CD4-positive, alpha-beta memory T cell (primary cell): ENCODE measurements around the gene FZR1. TPM values are rescaled to one million over a fixed set of nuclear protein-coding genes. Genes with fewer than 3 reads are reported as not detected.

Experiments
- CTCF ChIA-PET: fragments of 350-600 bp; sonication (Branson Sonifier 250); formaldehyde crosslinking; loops from one replicate; lab custom pipeline; 2021; ENCODE audit warnings: inconsistent platforms; ENCODE audit not compliant: partially characterized antibody; lab: Charles Lee
- POLR2A ChIA-PET: fragments of 350-600 bp; sonication (Branson Sonifier 250); formaldehyde crosslinking; loops from one replicate; lab custom pipeline; 2021; ENCODE audit not compliant: partially characterized antibody; lab: Charles Lee
- DNase-seq, 5 donors: peaks; one replicate each; pipeline versions ENCODE4 v3.0.0 to v3.0.0-alpha.2; 2020 to 2022; ENCODE audit warnings: mixed read lengths in 1 of 5
- H3K27ac ChIP-seq: one replicate; pipeline ENCODE4 v1.7.0; 2013; ENCODE audit warnings: low read depth, low read length
- H3K27me3 ChIP-seq: 2 replicates; pipeline ENCODE4 v1.7.0; 2013; ENCODE audit warnings: mild to moderate bottlenecking, low read length, moderate library complexity; ENCODE audit not compliant: insufficient read depth
- H3K36me3 ChIP-seq: 2 replicates; pipeline ENCODE4 v1.7.0; 2013; ENCODE audit warnings: mild to moderate bottlenecking, low read length, moderate library complexity; ENCODE audit not compliant: insufficient read depth
- H3K4me1 ChIP-seq: 2 replicates; pipeline ENCODE4 v1.7.0; 2013; ENCODE audit warnings: mild to moderate bottlenecking, low read length, moderate library complexity; ENCODE audit not compliant: insufficient read depth
- H3K4me3 ChIP-seq, 2 donors: one replicate each; pipeline ENCODE4 v1.7.0; 2013; ENCODE audit warnings: low read length in 2 of 2, mild to moderate bottlenecking in 1 of 2
- H3K9me3 ChIP-seq, 2 donors: one replicate each; pipeline ENCODE4 v1.7.0; 2013; ENCODE audit warnings: low read length in 2 of 2, control low read depth in 1 of 2; ENCODE audit not compliant: control insufficient read depth in 1 of 2
- H3K27ac Mint-ChIP-seq, 7 donors: one replicate each; pipeline ENCODE4 v1.8.0; 2020 to 2021; ENCODE audit warnings: mixed read lengths in 7 of 7, mild to moderate bottlenecking in 6 of 7, inconsistent platforms in 3 of 7, moderate library complexity in 3 of 7
- H3K27me3 Mint-ChIP-seq, 2 donors: one replicate each; pipeline ENCODE4 v1.8.0; 2020 to 2021; ENCODE audit warnings: mixed read lengths in 2 of 2
- H3K36me3 Mint-ChIP-seq, 2 donors: one replicate each; pipeline ENCODE4 v1.8.0; 2020 to 2021; ENCODE audit warnings: mixed read lengths in 2 of 2, inconsistent platforms in 1 of 2, mild to moderate bottlenecking in 1 of 2
- H3K4me1 Mint-ChIP-seq, 4 donors: one replicate each; pipeline ENCODE4 v1.8.0; 2020 to 2021; ENCODE audit warnings: mixed read lengths in 4 of 4, mild to moderate bottlenecking in 1 of 4
- H3K4me3 Mint-ChIP-seq, 8 donors: one replicate each; pipeline ENCODE4 v1.8.0; 2020 to 2021; ENCODE audit warnings: mixed read lengths in 8 of 8, mild to moderate bottlenecking in 7 of 8, moderate library complexity in 6 of 8, inconsistent platforms in 3 of 8
- H3K9me3 Mint-ChIP-seq, 8 donors: one replicate each; pipeline ENCODE4 v1.8.0; 2020 to 2021; ENCODE audit warnings: mixed read lengths in 8 of 8, mild to moderate bottlenecking in 5 of 8, inconsistent platforms in 3 of 8, moderate library complexity in 1 of 8
- intact Hi-C: fragments of 100-400 bp; cut with micrococcal nuclease; formaldehyde crosslinking; loops from one replicate; pipeline ENCODE4 v1.15.1; 2023
- polyA plus RNA-seq, 2 donors: library from polyadenylated mRNA; unstranded; fragments of 300-500 nt; fragmentation: Illumina TruSeq; gene quantifications; one replicate each; pipeline ENCODE4 v1.2.3, GENCODE V29; 2021
- total RNA-seq, 2 experiments: library from RNA; stranded (reverse); gene quantifications; one replicate each; pipeline ENCODE4 v1.2.3, GENCODE V29; 2021

The FZR1 gene
- total and polyA plus RNA-seq, 4 experiments from 2014 or later, result 7.1 to 73.7 (median 44.7) TPM

- H3K36me3 Mint-ChIP-seq, result peaks cover 14 to 24% of the 10 kb centered on the region in 2 donors
- peaks cover 32% of the 10 kb centered on the region for H3K36me3 ChIP-seq
- H3K27me3 ChIP-seq, result no peaks in the 10 kb centered on the region
- ChIA-PET CTCF (interaction anchor here (1.2 to 1.4 kb wide), 2 partner anchors 9 to 20 kb away, joined by 3 read pairs; partner anchors contain the start of gene MFSD12), POLR2A (interaction anchor here (1.3 to 1.7 kb wide), 3 partner anchors 8 to 20 kb away, joined by 3 to 4 read pairs (median 4); no protein-coding TSS in a partner anchor)
- H3K9me3 ChIP-seq, result no peaks in the 10 kb centered on the region
- H3K9me3 Mint-ChIP-seq, result no peaks in the 10 kb centered on the region
- no peak for DNase-seq
- intact Hi-C loops, result no loop called here
- H3K4me1 Mint-ChIP-seq, result no peaks in the 10 kb centered on the region
- no peak overlapping the region for H3K27ac ChIP-seq
- no peaks in the 10 kb centered on the region for H3K27me3 Mint-ChIP-seq
- H3K27ac Mint-ChIP-seq, result no peak overlapping the region
- no peaks in the 10 kb centered on the region for H3K4me1 ChIP-seq
- H3K4me3 ChIP-seq, result no peak overlapping the region
- no peak overlapping the region for H3K4me3 Mint-ChIP-seq
Observed at GRCh38 chr19:3537101-3537437, 31.0 kb downstream of the FZR1 start.

DNA sequence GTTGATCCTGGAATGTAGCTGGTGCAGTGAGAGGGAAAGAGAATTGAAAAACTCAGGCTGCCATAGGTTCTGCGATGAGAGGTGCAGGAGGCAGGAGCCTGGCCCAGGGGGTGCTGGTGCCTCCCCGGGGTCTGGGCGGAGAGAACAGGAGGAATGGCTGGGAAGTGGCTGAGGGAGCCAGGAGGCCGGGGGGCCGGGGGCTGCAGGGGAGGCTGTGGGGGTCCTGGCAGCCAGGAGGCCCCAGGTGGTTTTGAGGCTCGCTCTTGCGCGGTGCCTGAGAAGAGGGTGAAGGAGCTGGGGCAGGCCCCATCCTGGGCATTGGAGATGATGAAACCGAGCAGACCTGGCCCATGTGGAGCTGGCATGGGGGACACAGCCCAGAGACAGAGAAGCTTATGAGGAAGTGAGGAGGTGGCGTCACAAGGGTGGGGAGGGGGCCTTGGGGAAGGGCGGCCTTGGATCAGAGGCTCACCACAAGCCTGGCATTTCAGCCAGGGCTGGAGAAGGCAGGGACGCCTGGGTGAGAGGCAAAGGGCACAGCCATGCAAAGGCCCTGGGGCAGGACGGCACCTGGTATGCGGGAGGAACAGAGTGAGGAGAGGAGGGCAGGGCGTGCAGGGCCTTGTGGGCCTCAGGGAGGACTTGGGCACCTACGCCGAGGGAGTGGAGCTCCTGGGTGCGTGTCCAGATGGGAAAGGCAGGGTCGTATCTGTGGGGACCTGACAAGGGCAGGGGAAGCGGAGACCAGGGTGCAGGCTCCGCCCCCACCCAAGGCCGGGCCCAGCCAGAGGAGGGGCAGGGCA lies 31.5 kb downstream of the FZR1 start:
- intact Hi-C loops, result no loop called here
- Histone ChIP-seq H3K4me3 (no peak overlapping the region), H3K9me3 (no peaks in the 10 kb centered on the region), H3K36me3 (peaks cover 27% of the 10 kb centered on the region), H3K27ac (no peak overlapping the region), H3K4me1 (no peaks in the 10 kb centered on the region), H3K27me3 (no peaks in the 10 kb centered on the region)
- ChIA-PET CTCF (interaction anchor here (1.4 kb wide), 1 partner anchor 19 kb away, joined by 3 read pairs; the partner anchor contains the start of gene MFSD12), POLR2A (interaction anchor here (0.7 to 1.5 kb wide), 3 partner anchors 17 to 21 kb away, joined by 4 read pairs; no protein-coding TSS in a partner anchor)
- Mint-ChIP-seq H3K9me3 (no peaks in the 10 kb centered on the region), H3K27ac (peak overlapping the region in 1 of 7 donors; percentile 57), H3K4me3 (no peak overlapping the region), H3K4me1 (no peaks in the 10 kb centered on the region), H3K36me3 (peaks cover 14 to 24% of the 10 kb centered on the region in 2 donors), H3K27me3 (no peaks in the 10 kb centered on the region)
- no peak for DNase-seq

DNA sequence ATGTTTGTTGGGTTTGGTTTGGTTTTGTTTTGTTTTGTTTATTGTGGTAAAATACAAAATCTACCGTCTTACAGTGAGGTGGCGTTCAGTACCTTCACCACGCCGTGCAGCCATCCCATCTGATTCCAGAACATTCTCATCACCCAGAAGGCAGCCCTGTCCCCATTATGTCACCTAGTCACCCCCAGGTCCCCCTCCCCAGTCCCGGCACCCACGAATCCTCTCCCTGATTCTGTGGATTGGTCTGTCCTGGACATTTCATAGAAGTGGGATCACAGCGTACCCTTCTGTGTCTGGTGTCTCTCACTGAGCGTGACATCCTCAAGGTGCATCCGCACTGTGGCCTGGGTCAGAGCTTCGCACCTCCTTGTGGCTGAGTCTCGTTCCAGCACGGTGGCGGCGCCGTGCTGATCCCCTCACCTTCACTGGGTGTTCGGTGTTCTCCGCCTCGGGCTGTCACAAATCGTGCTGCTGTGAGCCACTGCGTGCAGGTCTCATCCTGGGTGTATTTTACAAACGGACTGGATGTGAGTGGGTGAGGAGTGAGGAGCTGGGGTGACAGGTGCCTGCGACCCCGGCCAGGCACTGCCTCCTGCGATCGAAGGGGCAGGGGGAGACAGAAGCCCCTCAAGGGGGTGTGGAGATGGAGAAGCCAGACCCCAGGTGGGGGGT lies 32.3 kb downstream of the FZR1 start:
- CTCF ChIA-PET, result no interaction called here
- H3K36me3 Mint-ChIP-seq, result peaks cover 14 to 21% of the 10 kb centered on the region in 2 donors
- no peak overlapping the region for H3K4me3 Mint-ChIP-seq
- no peaks in the 10 kb centered on the region for H3K27me3 ChIP-seq
- H3K4me3 ChIP-seq, result no peak overlapping the region
- intact Hi-C loops, result no loop called here
- no peak for DNase-seq
- H3K36me3 ChIP-seq, result peaks cover 19% of the 10 kb centered on the region
- no peak overlapping the region for H3K27ac ChIP-seq
- no peaks in the 10 kb centered on the region for H3K9me3 Mint-ChIP-seq
- peak overlapping the region in 2 of 7 donors; percentile 30 to 57 for H3K27ac Mint-ChIP-seq
- no peaks in the 10 kb centered on the region for H3K4me1 ChIP-seq
- H3K27me3 Mint-ChIP-seq, result no peaks in the 10 kb centered on the region
- POLR2A ChIA-PET, result interaction anchor here (1.0 to 1.5 kb wide), 4 partner anchors 9 to 20 kb away, joined by 3 to 4 read pairs (median 4); no protein-coding TSS in a partner anchor
- no peaks in the 10 kb centered on the region for H3K9me3 ChIP-seq
- no peaks in the 10 kb centered on the region for H3K4me1 Mint-ChIP-seq

GRCh38 chr19:3538965-3539755 lies 33.0 kb downstream of the FZR1 start, which contains the start of gene TEKTIP1:
Gene TEKTIP1 (plus strand): TSS chr19:3539174. CDS start chr19:3539178, 4 bp downstream.
- Histone ChIP-seq H3K27me3 (no peaks in the 10 kb centered on the region), H3K36me3 (peaks cover 14% of the 10 kb centered on the region), H3K9me3 (no peaks in the 10 kb centered on the region), H3K27ac (no peak within 1 kb of the TSS), H3K4me1 (no peaks in the 10 kb centered on the region), H3K4me3 (no peak within 1 kb of the TSS)
- Mint-ChIP-seq H3K27me3 (no peaks in the 10 kb centered on the region), H3K27ac (peak within 1 kb of the TSS in 3 of 7 donors; percentile 30 to 62 (median 57)), H3K4me3 (no peak within 1 kb of the TSS), H3K9me3 (no peaks in the 10 kb centered on the region), H3K4me1 (no peaks in the 10 kb centered on the region), H3K36me3 (peaks cover 12 to 17% of the 10 kb centered on the region in 2 donors)
- no peak for DNase-seq
- intact Hi-C loops, result no loop called here
- ChIA-PET POLR2A (interaction anchor here (0.6 to 1.5 kb wide), 5 partner anchors 8 to 19 kb away, joined by 3 to 4 read pairs (median 4); no protein-coding TSS in a partner anchor), CTCF (no interaction called here)

DNA sequence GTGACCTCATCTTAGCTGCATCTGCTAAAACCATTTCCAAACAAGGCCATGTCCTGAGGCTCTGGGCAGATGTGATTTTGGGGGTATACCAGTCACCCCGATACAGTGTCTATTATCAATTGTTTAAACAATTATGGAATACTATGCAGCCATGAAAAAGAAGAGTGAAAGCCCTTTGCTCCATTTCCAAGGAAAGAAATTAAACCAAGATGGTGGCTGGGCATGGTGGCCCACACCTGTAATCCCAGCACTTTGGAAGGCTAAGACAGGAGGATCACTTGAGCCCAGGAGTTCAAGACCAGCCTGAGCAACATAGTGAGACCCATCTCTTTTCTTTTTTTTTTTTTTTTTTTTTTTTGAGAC lies 33.6 kb downstream of the FZR1 start:
- ChIA-PET CTCF (no interaction called here), POLR2A (interaction anchor here (0.6 to 1.0 kb wide), 2 partner anchors 15 to 18 kb away, joined by 4 read pairs; no protein-coding TSS in a partner anchor)
- no peaks in the 10 kb centered on the region for H3K4me1 Mint-ChIP-seq
- Histone ChIP-seq H3K4me1 (no peaks in the 10 kb centered on the region), H3K27ac (no peak overlapping the region), H3K4me3 (no peak overlapping the region), H3K27me3 (no peaks in the 10 kb centered on the region), H3K36me3 (peaks cover 9% of the 10 kb centered on the region), H3K9me3 (no peaks in the 10 kb centered on the region)
- no peaks in the 10 kb centered on the region for H3K9me3 Mint-ChIP-seq
- H3K4me3 Mint-ChIP-seq, result no peak overlapping the region
- H3K36me3 Mint-ChIP-seq, result peaks cover 11 to 12% of the 10 kb centered on the region in 2 donors
- H3K27me3 Mint-ChIP-seq, result no peaks in the 10 kb centered on the region
- DNase-seq, result no peak
- intact Hi-C loops, result no loop called here
- peak overlapping the region in 1 of 7 donors; percentile 62 for H3K27ac Mint-ChIP-seq

DNA sequence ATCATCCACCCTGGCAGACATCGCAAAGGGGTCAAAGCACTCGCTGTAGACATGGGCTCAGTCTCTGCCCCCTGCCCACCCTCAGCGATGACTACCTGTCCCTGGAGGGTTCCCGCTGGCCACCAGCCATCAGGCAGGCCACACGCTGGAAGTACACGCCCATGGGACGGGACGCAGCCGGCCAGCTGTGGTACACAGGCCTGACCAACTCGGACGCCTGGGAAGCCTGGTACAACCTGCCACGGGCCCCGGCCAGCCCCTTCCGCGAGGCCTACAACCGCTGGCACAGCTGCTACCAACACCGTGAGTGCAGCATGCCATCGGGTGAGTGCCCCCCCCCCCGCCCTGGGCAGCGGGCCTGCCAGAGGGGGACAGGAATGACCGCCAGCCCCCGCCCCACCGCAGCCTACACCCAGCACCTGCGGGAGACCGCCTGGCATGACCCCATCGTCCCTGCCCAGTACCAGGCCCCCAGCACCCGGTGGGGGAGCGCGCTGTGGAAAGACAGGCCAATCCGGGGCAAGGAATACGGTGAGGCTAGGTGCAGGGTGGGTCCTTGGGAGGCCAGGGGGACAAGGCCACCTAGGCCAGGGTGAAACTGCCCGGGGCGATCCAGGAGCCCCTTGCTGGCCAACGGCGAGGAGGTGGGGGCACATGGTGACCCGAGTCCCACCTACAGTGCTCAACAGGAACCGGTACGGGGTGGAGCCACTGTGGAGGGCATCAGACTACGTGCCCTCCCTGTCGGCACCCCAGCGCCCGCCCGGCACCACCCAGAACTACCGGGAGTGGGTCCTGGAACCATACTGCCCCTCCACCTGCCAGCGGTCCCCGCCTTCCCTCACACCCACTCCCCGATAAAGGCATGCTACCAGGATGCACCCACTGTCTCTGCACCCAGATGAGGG lies 37.3 kb downstream of the FZR1 start:
- Histone ChIP-seq H3K9me3 (no peaks in the 10 kb centered on the region), H3K27ac (no peak overlapping the region), H3K4me1 (peaks cover 7% of the 10 kb centered on the region), H3K36me3 (peaks cover 9% of the 10 kb centered on the region), H3K4me3 (no peak overlapping the region), H3K27me3 (no peaks in the 10 kb centered on the region)
- ChIA-PET CTCF (interaction anchor here (1.0 to 4.7 kb wide), 2 partner anchors 12 to 49 kb away, joined by 4 to 49 read pairs; partner anchors contain the start of gene MFSD12), POLR2A (interaction anchor here (1.8 to 2.6 kb wide), 2 partner anchors 12 to 14 kb away, joined by 9 to 39 read pairs; partner anchors contain the start of gene MFSD12)
- H3K27me3 Mint-ChIP-seq, result no peaks in the 10 kb centered on the region
- intact Hi-C loops, result no loop called here
- H3K4me3 Mint-ChIP-seq, result no peak overlapping the region
- no peaks in the 10 kb centered on the region for H3K9me3 Mint-ChIP-seq
- DNase-seq, result no peak
- H3K36me3 Mint-ChIP-seq, result peaks cover 9 to 14% of the 10 kb centered on the region in 2 donors
- peaks cover 5 to 12% (median 9%) of the 10 kb centered on the region in 4 donors for H3K4me1 Mint-ChIP-seq
- no peak overlapping the region for H3K27ac Mint-ChIP-seq
